Smooth muscle cell (in vitro differentiated cells): Measurements from ENCODE around the gene STK39. TPM values are rescaled to one million over a fixed set of nuclear protein-coding genes. Genes with fewer than 3 reads are reported as not detected.

ENCODE experiments used
- DNase-seq: peaks from one replicate; lab custom pipeline; 2025; ENCODE audit not compliant: unreplicated experiment; lab: John Stamatoyannopoulos, UW
- H2AFZ ChIP-seq: fragments of 200-600 bp; sonication (generic); 2 replicates; pipeline ENCODE4 v1.6.0; 2016; ENCODE audit warnings: antibody characterized with exemption, low read depth, mild to moderate bottlenecking
- H3F3A ChIP-seq: fragments of 200-600 bp; sonication (generic); 2 replicates; pipeline ENCODE4 v1.6.0; 2017; ENCODE audit warnings: antibody characterized with exemption, low read depth
- H3K27ac ChIP-seq: fragments of 200-600 bp; sonication (generic); 2 replicates; pipeline ENCODE4 v1.5.1; 2016; ENCODE audit warnings: low read depth, mild to moderate bottlenecking
- H3K27me3 ChIP-seq: fragments of 200-600 bp; sonication (generic); 2 replicates; pipeline ENCODE4 v1.6.1; 2016; ENCODE audit warnings: low read depth, mild to moderate bottlenecking
- H3K36me3 ChIP-seq: fragments of 200-600 bp; sonication (generic); 2 replicates; pipeline ENCODE4 v1.5.1; 2016; ENCODE audit warnings: low read depth
- H3K4me1 ChIP-seq: fragments of 200-600 bp; sonication (generic); 2 replicates; pipeline ENCODE4 v1.5.1; 2016; ENCODE audit warnings: low read depth
- H3K4me2 ChIP-seq: fragments of 200-600 bp; sonication (generic); 2 replicates; pipeline ENCODE4 v1.6.0; 2016; ENCODE audit warnings: mild to moderate bottlenecking
- H3K4me3 ChIP-seq: fragments of 200-600 bp; sonication (generic); 2 replicates; pipeline ENCODE4 v1.5.1; 2016; ENCODE audit warnings: mild to moderate bottlenecking
- H3K79me2 ChIP-seq: fragments of 200-600 bp; sonication (generic); 2 replicates; pipeline ENCODE4 v1.6.0; 2016; ENCODE audit warnings: low read depth, mild to moderate bottlenecking
- H3K9ac ChIP-seq: fragments of 200-600 bp; sonication (generic); 2 replicates; pipeline ENCODE4 v1.6.0; 2016; ENCODE audit warnings: low read depth
- H3K9me3 ChIP-seq: fragments of 200-600 bp; sonication (generic); replicated peaks from 2 replicates; pipeline ENCODE4 v1.5.1; 2016; ENCODE audit warnings: low read depth
- H4K20me1 ChIP-seq: fragments of 200-600 bp; sonication (generic); 2 replicates; pipeline ENCODE4 v1.6.0; 2016; ENCODE audit warnings: low read depth
- WGBS: methylation state at CpG from one replicate; pipeline ENCODE4 v1.1.7; 2016; ENCODE audit warnings: low lambda C conversion rate; 5-methylcytosine and 5-hydroxymethylcytosine counted together
- polyA plus RNA-seq: library from polyadenylated mRNA; unstranded; fragments of >200 nt; fragmentation: Nextera tagmentation; extraction: Ambion mirVana; gene quantifications from 2 replicates; pipeline ENCODE4 v1.2.1, GENCODE V29; 2016
- total RNA-seq: library from RNA; depleted of rRNA; stranded (reverse); fragments of >200 nt; gene quantifications from 2 replicates; pipeline ENCODE4 v1.2.3, GENCODE V29; 2014
- TF ChIP-seq, protein P1 (sequence below): fragments of 200-600 bp; sonication (generic); IDR thresholded peaks from 2 replicates; pipeline ENCODE4 v1.5.1; 2017; ENCODE audit warnings: borderline replicate concordance, mild to moderate bottlenecking, antibody characterized with exemption; ENCODE audit not compliant: insufficient read depth, poor library complexity, severe bottlenecking

The STK39 gene
- total RNA-seq (32.1 and 37.8 TPM in 2 replicates), polyA plus RNA-seq (18.8 and 21.1 TPM in 2 replicates)

DNA sequence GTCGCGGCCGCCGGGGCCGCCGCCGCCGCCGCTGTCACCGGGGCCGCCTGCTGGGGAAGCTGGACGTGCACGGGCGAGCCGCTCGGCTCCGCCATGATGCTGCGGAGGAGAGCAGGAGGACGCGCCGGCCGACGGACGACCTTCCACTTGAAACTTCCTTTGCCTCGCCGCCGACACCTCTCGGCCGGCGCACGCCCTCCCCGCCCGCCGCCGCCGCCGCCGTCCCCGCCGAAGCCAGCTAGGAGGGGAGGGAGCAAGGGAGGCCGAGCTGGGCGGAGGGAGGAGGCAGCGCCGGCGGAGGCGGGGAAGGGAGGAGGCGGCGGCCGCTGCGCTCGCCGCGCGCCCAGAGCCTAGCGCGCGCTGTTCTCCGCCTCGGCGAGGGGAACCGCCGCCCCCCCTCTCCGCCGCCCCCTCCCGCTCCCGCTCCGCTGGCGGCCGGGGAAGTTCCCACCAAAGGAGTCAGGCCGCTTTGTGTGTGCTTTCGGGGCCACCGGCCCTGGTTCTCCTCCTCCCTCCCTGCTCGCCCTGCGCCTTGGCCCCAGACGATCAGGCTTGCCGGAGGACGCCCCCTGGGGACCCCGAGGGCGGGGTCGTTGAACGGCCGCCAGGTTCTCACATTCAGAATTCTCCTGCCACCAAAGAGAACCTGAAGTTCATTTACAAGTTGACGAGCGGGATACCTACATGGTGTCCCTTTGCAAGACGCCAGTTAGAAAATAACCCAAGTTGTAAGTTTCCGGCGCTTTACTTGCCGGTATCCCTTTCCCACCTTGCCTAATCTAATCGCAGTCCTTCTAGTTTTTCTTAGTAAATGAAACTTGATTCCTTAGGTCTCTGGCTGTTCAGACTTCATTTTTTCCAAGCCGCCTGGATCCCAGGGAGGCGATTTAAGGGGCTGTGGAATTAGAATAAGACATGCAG lies at the start of gene STK39:
TSS of gene STK39 (minus strand) at position 255 of the 921 bp plus-strand sequence. CDS start at position 95, 160 bp downstream.
- Histone ChIP-seq H4K20me1 (peaks cover 15% of the 10 kb centered on the region), H3K27ac (peak within 1 kb of the TSS; percentile 69), H3K79me2 (peaks cover 41% of the 10 kb centered on the region), H3K36me3 (no peaks in the 10 kb centered on the region), H3K9ac (peak within 1 kb of the TSS; percentile 63), H2AFZ (peak within 1 kb of the TSS; percentile 86), H3K27me3 (no peaks in the 10 kb centered on the region), H3K4me1 (peaks cover 26% of the 10 kb centered on the region), H3F3A (peaks cover 6% of the 10 kb centered on the region), H3K9me3 (no peaks in the 10 kb centered on the region), H3K4me3 (peak within 1 kb of the TSS; percentile 70), H3K4me2 (peak within 1 kb of the TSS; percentile 98)
- 1% methylated on average over 34 of the region's 91 CpGs for WGBS
- peak; percentile 48 for DNase-seq
- TF ChIP-seq, protein P1, sequence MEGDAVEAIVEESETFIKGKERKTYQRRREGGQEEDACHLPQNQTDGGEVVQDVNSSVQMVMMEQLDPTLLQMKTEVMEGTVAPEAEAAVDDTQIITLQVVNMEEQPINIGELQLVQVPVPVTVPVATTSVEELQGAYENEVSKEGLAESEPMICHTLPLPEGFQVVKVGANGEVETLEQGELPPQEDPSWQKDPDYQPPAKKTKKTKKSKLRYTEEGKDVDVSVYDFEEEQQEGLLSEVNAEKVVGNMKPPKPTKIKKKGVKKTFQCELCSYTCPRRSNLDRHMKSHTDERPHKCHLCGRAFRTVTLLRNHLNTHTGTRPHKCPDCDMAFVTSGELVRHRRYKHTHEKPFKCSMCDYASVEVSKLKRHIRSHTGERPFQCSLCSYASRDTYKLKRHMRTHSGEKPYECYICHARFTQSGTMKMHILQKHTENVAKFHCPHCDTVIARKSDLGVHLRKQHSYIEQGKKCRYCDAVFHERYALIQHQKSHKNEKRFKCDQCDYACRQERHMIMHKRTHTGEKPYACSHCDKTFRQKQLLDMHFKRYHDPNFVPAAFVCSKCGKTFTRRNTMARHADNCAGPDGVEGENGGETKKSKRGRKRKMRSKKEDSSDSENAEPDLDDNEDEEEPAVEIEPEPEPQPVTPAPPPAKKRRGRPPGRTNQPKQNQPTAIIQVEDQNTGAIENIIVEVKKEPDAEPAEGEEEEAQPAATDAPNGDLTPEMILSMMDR = peak; percentile 14

DNA sequence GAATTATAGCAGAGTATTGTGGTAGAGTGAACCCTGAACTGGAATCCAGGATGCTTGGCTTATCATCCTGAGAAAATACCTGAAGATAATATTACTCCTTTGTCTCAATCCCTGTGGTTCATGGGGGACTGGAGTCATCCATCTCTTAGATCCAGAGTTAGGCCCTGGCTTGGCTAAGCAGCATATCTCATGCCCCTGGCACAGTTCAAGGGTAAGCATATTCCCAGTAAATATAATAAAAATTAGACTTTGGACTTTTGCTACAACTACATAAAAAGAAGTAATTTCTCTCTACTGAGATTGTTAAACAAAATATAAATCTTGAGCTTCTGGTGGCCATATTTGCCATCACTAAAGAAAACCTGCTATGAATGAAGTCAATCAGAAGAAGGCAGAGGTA lies 47.7 kb upstream of the STK39 start:
- H3K4me1 ChIP-seq = no peaks in the 10 kb centered on the region
- TF ChIP-seq, protein P1 = no peak

DNA sequence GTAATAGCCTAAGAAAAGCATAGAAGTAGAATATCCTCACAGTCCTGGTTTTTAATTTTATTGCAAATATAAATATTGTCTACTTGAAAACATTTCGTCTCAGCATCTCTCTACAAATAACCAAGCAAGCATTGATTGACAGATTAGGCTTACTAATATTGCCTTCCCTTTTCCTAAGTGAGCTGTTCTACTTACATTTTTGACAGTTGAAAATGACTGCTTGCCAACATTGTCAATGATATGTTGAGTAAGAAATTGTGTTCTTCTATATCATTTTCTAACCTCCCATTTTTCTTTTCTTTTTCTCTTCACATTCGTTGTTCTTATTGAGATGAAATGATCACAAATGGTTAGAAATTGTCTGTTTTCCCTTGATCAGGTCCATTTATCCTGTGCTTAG lies 47.0 kb upstream of the STK39 start:
- Histone ChIP-seq H3K79me2 (no peaks in the 10 kb centered on the region), H3F3A (no peaks in the 10 kb centered on the region), H3K27ac (no peak overlapping the region), H3K4me1 (no peaks in the 10 kb centered on the region), H3K9me3 (no peaks in the 10 kb centered on the region), H3K9ac (no peak overlapping the region), H3K36me3 (no peaks in the 10 kb centered on the region), H3K4me3 (no peak overlapping the region), H2AFZ (no peak overlapping the region), H3K4me2 (no peak overlapping the region), H3K27me3 (no peaks in the 10 kb centered on the region), H4K20me1 (no peaks in the 10 kb centered on the region)
- WGBS = 93% methylated on average over 2 of the region's 2 CpGs
- DNase-seq = no peak
- TF ChIP-seq, protein P1 = no peak

More for the DNA sequence above, 47.7 kb upstream of the STK39 start:
- DNase-seq = no peak
- Histone ChIP-seq H3K9me3 (no peaks in the 10 kb centered on the region), H3K4me3 (no peak overlapping the region), H3K4me2 (no peak overlapping the region), H3K9ac (no peak overlapping the region), H3K36me3 (no peaks in the 10 kb centered on the region), H4K20me1 (no peaks in the 10 kb centered on the region), H3K27ac (no peak overlapping the region), H2AFZ (no peak overlapping the region), H3K79me2 (no peaks in the 10 kb centered on the region), H3K27me3 (no peaks in the 10 kb centered on the region), H3F3A (no peaks in the 10 kb centered on the region)
